MM.1S (cell line): Measurements from ENCODE around the gene AIDA.
"Not testable (repeated sequence)": the region's sequence is repeated elsewhere in the genome, so short reads cannot be mapped to it uniquely, and the experiment has no call there.

Experiments used
- CTCF ChIP-seq: fragments of 300-600 bp; sonication (generic); IDR thresholded peaks from 2 replicates; pipeline ENCODE4 v1.5.1; 2016; ENCODE audit warnings: antibody characterized with exemption, low read length, mixed read lengths
- EZH2 ChIP-seq: fragments of 300-600 bp; sonication (generic); optimal IDR thresholded peaks from 2 replicates; pipeline ENCODE3; 2017; ENCODE audit warnings: low read depth, mild to moderate bottlenecking, antibody characterized with exemption, low read length, mixed read lengths
- EZH2phosphoT487 ChIP-seq: fragments of 300-600 bp; sonication (generic); IDR thresholded peaks from 2 replicates; pipeline ENCODE4 v1.6.1; 2018; ENCODE audit warnings: antibody characterized with exemption, low read length

- TF ChIP-seq EZH2, CTCF, EZH2phosphoT487: not testable (repeated sequence)
These were observed 29.6 kb upstream of the AIDA start for GRCh38 chr1:222741630-222742457.
